Endothelial cell (in vitro differentiated cells): ENCODE results near the gene MCF2L2. TPM values are rescaled to one million over a fixed set of nuclear protein-coding genes. Genes with fewer than 3 reads are reported as not detected.
"Not testable (repeated sequence)": the region's sequence is repeated elsewhere in the genome, so short reads cannot be mapped to it uniquely, and the experiment has no call there.

Source experiments
- DNase-seq: peaks from one replicate; pipeline ENCODE4 v3.0.0; 2021; ENCODE audit warnings: low spot score
- H3K27ac Mint-ChIP-seq: one replicate; pipeline ENCODE4 v1.8.0; 2021; ENCODE audit warnings: mixed read lengths, inconsistent platforms; ENCODE audit not compliant: unreplicated experiment
- H3K27me3 Mint-ChIP-seq: one replicate; pipeline ENCODE4 v1.8.0; 2021; ENCODE audit warnings: mild to moderate bottlenecking, moderate library complexity, mixed read lengths, inconsistent platforms; ENCODE audit not compliant: unreplicated experiment
- H3K36me3 Mint-ChIP-seq: one replicate; pipeline ENCODE4 v1.8.0; 2021; ENCODE audit warnings: mild to moderate bottlenecking, low read depth, mixed read lengths, inconsistent platforms; ENCODE audit not compliant: unreplicated experiment
- H3K4me1 Mint-ChIP-seq: one replicate; pipeline ENCODE4 v1.8.0; 2021; ENCODE audit warnings: mild to moderate bottlenecking, mixed read lengths, inconsistent platforms; ENCODE audit not compliant: unreplicated experiment
- H3K4me3 Mint-ChIP-seq: one replicate; pipeline ENCODE4 v1.8.0; 2021; ENCODE audit warnings: mild to moderate bottlenecking, mixed read lengths, inconsistent platforms; ENCODE audit not compliant: unreplicated experiment
- H3K9me3 Mint-ChIP-seq: one replicate; pipeline ENCODE4 v1.8.0; 2021; ENCODE audit warnings: mixed read lengths, inconsistent platforms; ENCODE audit not compliant: unreplicated experiment
- total RNA-seq: library from RNA; stranded (reverse); fragmentation: NEBNext Ultra II Directional; extraction: Animal tissue kit (Norgen Biotek cat#: 25700); gene quantifications from one replicate; pipeline ENCODE4 v1.2.1, GENCODE V29; 2021; ENCODE audit not compliant: unreplicated experiment
- TF ChIP-seq, protein P1 (sequence below): fragments of 200-600 bp; sonication (generic); IDR thresholded peaks from one replicate; pipeline ENCODE4 v1.5.0; 2021; ENCODE audit warnings: antibody characterized with exemption; ENCODE audit not compliant: unreplicated experiment

MCF2L2 gene
- total RNA-seq, 1 donor from 2014 or later: 1.8 TPM

DNA sequence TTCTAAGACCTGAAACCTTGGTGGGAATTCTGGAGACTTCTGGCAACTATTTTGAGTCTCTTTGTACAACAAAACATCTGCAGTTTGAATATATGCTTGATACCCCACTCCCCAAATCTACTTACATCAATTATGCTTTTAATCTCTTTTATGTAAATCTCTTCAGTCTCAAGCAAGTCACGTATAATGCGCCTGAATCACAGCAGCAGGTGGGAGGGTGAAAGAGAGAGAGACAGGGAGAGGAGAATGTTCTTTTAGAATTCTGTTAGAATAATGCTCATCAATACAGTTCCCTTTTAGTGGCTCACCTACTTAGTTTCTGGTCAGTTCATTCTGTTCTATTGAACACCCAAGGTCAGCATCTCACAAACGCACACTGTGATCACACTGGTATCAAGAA, 197.6 kb downstream of the MCF2L2 start:
- no peaks in the 10 kb centered on the region for H3K27me3 Mint-ChIP-seq
- no peak for DNase-seq
- TF ChIP-seq, protein P1, sequence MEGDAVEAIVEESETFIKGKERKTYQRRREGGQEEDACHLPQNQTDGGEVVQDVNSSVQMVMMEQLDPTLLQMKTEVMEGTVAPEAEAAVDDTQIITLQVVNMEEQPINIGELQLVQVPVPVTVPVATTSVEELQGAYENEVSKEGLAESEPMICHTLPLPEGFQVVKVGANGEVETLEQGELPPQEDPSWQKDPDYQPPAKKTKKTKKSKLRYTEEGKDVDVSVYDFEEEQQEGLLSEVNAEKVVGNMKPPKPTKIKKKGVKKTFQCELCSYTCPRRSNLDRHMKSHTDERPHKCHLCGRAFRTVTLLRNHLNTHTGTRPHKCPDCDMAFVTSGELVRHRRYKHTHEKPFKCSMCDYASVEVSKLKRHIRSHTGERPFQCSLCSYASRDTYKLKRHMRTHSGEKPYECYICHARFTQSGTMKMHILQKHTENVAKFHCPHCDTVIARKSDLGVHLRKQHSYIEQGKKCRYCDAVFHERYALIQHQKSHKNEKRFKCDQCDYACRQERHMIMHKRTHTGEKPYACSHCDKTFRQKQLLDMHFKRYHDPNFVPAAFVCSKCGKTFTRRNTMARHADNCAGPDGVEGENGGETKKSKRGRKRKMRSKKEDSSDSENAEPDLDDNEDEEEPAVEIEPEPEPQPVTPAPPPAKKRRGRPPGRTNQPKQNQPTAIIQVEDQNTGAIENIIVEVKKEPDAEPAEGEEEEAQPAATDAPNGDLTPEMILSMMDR: no peak
- H3K4me3 Mint-ChIP-seq: no peak overlapping the region
- H3K4me1 Mint-ChIP-seq: no peaks in the 10 kb centered on the region
- no peak overlapping the region for H3K27ac Mint-ChIP-seq
- H3K9me3 Mint-ChIP-seq: no peaks in the 10 kb centered on the region
- H3K36me3 Mint-ChIP-seq: no peaks in the 10 kb centered on the region

DNA sequence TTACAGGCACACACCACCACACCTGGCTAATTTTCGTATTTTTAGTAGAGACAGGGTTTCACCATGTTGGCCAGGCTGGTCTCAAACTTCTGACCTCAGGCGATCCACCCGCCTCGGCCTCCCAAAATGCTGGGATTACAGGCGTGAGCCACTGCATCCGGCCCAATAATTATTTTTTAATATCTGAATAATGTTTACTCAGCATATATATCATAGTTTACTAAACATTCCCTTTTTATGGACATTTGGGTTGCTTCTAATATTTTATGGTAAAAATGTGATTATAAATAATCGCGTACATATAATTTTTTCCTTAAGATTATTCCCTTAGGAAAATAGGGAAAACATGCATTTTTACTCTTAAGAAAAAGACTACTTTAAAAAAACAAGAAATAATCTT, 198.2 kb downstream of the MCF2L2 start:
- not testable (repeated sequence) for H3K9me3 Mint-ChIP-seq, H3K4me1 Mint-ChIP-seq, H3K27ac Mint-ChIP-seq, H3K36me3 Mint-ChIP-seq, H3K4me3 Mint-ChIP-seq, H3K27me3 Mint-ChIP-seq, DNase-seq

GRCh38 chr3:183229178-183229577, 199.2 kb downstream of the MCF2L2 start:
- no peak overlapping the region for H3K4me3 Mint-ChIP-seq
- no peaks in the 10 kb centered on the region for H3K9me3 Mint-ChIP-seq
- DNase-seq: no peak
- H3K36me3 Mint-ChIP-seq: no peaks in the 10 kb centered on the region
- H3K27ac Mint-ChIP-seq: no peak overlapping the region
- TF ChIP-seq, protein P1: no peak
- no peaks in the 10 kb centered on the region for H3K27me3 Mint-ChIP-seq
- H3K4me1 Mint-ChIP-seq: no peaks in the 10 kb centered on the region

- Mint-ChIP-seq H3K27ac (no peak overlapping the region), H3K27me3 (no peaks in the 10 kb centered on the region), H3K9me3 (no peaks in the 10 kb centered on the region), H3K36me3 (no peaks in the 10 kb centered on the region), H3K4me3 (no peak overlapping the region), H3K4me1 (no peaks in the 10 kb centered on the region)
- TF ChIP-seq, protein P1: no peak
- no peak for DNase-seq
Observed at GRCh38 chr3:183227586-183227985, 200.8 kb downstream of the MCF2L2 start.

GRCh38 chr3:183226333-183226890, 202.0 kb downstream of the MCF2L2 start:
- Mint-ChIP-seq H3K4me1 (no peaks in the 10 kb centered on the region), H3K4me3 (no peak overlapping the region), H3K27me3 (no peaks in the 10 kb centered on the region), H3K27ac (no peak overlapping the region), H3K9me3 (no peaks in the 10 kb centered on the region), H3K36me3 (no peaks in the 10 kb centered on the region)
- DNase-seq: no peak
- TF ChIP-seq, protein P1: no peak
